B cell (primary cell): Measurements from ENCODE around the gene ADGRF5. TPM values are rescaled to one million over a fixed set of nuclear protein-coding genes. Genes with fewer than 3 reads are reported as not detected.

Experiments used
- ATAC-seq: fragments of 200-7000 bp; cut with Tn5 transposase; one replicate; pipeline ENCODE4 v1.10.0; 2021; ENCODE audit warnings: low read depth, mild to moderate bottlenecking, moderate number of reproducible peaks, moderate library complexity
- CTCF ChIA-PET: fragments of 350-600 bp; sonication (Branson Sonifier 250); formaldehyde crosslinking; loops from one replicate; lab custom pipeline; 2021; ENCODE audit warnings: antibody characterized with exemption, inconsistent platforms; lab: Charles Lee
- POLR2A ChIA-PET: fragments of 350-600 bp; sonication (Branson Sonifier 250); formaldehyde crosslinking; loops from one replicate; lab custom pipeline; 2021; ENCODE audit warnings: antibody characterized with exemption; lab: Charles Lee
- DNase-seq: peaks from one replicate; pipeline ENCODE4 v3.0.0; 2013
- H2AFZ ChIP-seq: 2 replicates; pipeline ENCODE4 v1.6.1; 2012; ENCODE audit warnings: mild to moderate bottlenecking, low read depth, low read length; ENCODE audit not compliant: insufficient read depth, poor library complexity, severe bottlenecking
- H3K27ac ChIP-seq, 2 donors: 1 replicate in 1 of 2; 2 replicates in 1 of 2; pipeline ENCODE4 v1.5.1; 2012 to 2013; ENCODE audit warnings: low read length in 2 of 2, mild to moderate bottlenecking in 2 of 2, moderate library complexity in 1 of 2
- H3K27me3 ChIP-seq, 4 experiments: fragments of 200-600 bp in 1 of 4; sonication (generic) in 1 of 4; replicated peaks in 1 of 4; 1 replicate in 2 of 4; 2 replicates in 2 of 4; pipeline versions ENCODE4 v1.6.1 to v1.7.0; 2013 to 2016; ENCODE audit warnings: low read length in 3 of 4, mild to moderate bottlenecking in 2 of 4, mixed read lengths in 1 of 4, moderate library complexity in 1 of 4; ENCODE audit not compliant: insufficient read depth in 4 of 4, control insufficient read depth in 3 of 4; ENCODE audit errors: control extremely low read depth in 1 of 4
- H3K36me3 ChIP-seq, 2 experiments: replicated peaks in 1 of 2; 1 replicate in 1 of 2; 2 replicates in 1 of 2; pipeline versions ENCODE4 v1.6.1 to v1.7.1; 2013; ENCODE audit warnings: low read length in 1 of 2; ENCODE audit not compliant: insufficient read depth in 2 of 2, control insufficient read depth in 1 of 2; ENCODE audit errors: control extremely low read depth in 1 of 2, extremely low read depth in 1 of 2
- H3K4me1 ChIP-seq, 2 donors: fragments of 200-600 bp in 1 of 2; sonication (generic) in 1 of 2; 1 replicate in 1 of 2; 2 replicates in 1 of 2; pipeline versions ENCODE4 v1.5.1 to v1.6.1; 2013 to 2017; ENCODE audit warnings: low read length in 2 of 2; ENCODE audit not compliant: control insufficient read depth in 2 of 2, insufficient read depth in 2 of 2
- H3K4me2 ChIP-seq: replicated peaks from 2 replicates; pipeline ENCODE3; 2012; ENCODE audit warnings: mild to moderate bottlenecking, low read depth, low read length; ENCODE audit not compliant: poor library complexity, severe bottlenecking
- H3K4me3 ChIP-seq, 5 experiments: fragments of 200-600 bp in 1 of 5; sonication (generic) in 1 of 5; 1 replicate in 3 of 5; 2 replicates in 2 of 5; pipeline versions ENCODE4 v1.5.1 to v1.7.0; 2011 to 2016; ENCODE audit warnings: low read length in 4 of 5, mild to moderate bottlenecking in 4 of 5, low read depth in 2 of 5, control low read depth in 1 of 5, moderate library complexity in 1 of 5; ENCODE audit not compliant: insufficient read depth in 1 of 5; ENCODE audit errors: control extremely low read depth in 1 of 5, extremely low read depth in 1 of 5
- H3K79me2 ChIP-seq: fragments of 200-600 bp; sonication (generic); one replicate; pipeline ENCODE4 v1.6.0; 2016; ENCODE audit warnings: low read length; ENCODE audit not compliant: control insufficient read depth, insufficient read depth
- H3K9ac ChIP-seq: fragments of 200-600 bp; sonication (generic); 2 replicates; pipeline ENCODE4 v1.6.1; 2017; ENCODE audit warnings: mild to moderate bottlenecking, low read length, moderate library complexity
- H3K9me3 ChIP-seq, 3 donors: one replicate each; pipeline versions ENCODE4 v1.6.1 to v1.7.1; 2013; ENCODE audit warnings: low read length in 2 of 3; ENCODE audit not compliant: control insufficient read depth in 2 of 3, insufficient read depth in 1 of 3; ENCODE audit errors: control extremely low read depth in 1 of 3
- H4K20me1 ChIP-seq: 2 replicates; pipeline ENCODE4 v1.6.0; 2012; ENCODE audit warnings: mild to moderate bottlenecking, low read length; ENCODE audit not compliant: insufficient read depth, control insufficient read depth, poor library complexity, severe bottlenecking
- H3K27ac Mint-ChIP-seq: one replicate; pipeline ENCODE4 v1.8.0; 2021; ENCODE audit warnings: mixed read lengths
- H3K27me3 Mint-ChIP-seq: one replicate; pipeline ENCODE4 v1.8.0; 2021; ENCODE audit warnings: mixed read lengths
- H3K4me1 Mint-ChIP-seq: one replicate; pipeline ENCODE4 v1.8.0; 2021; ENCODE audit warnings: mixed read lengths
- H3K4me3 Mint-ChIP-seq: one replicate; pipeline ENCODE4 v1.8.0; 2021; ENCODE audit warnings: mixed read lengths
- H3K9me3 Mint-ChIP-seq: one replicate; pipeline ENCODE4 v1.8.0; 2022; ENCODE audit warnings: mixed read lengths; ENCODE audit not compliant: insufficient read depth
- CTCF ChIP-seq: fragments of 200-600 bp; IDR thresholded peaks from one replicate; pipeline ENCODE4 v1.8.0; 2022; ENCODE audit warnings: antibody characterized with exemption, mild to moderate bottlenecking
- EZH2 ChIP-seq: IDR thresholded peaks from 2 replicates; pipeline ENCODE4 v1.6.1; 2012; ENCODE audit warnings: borderline replicate concordance, low read depth, mild to moderate bottlenecking, moderate library complexity, low read length; ENCODE audit not compliant: insufficient read depth, poor library complexity, severe bottlenecking
- WGBS: methylation state at CpG from one replicate; pipeline ENCODE4 v1.1.5; 2013; ENCODE audit warnings: missing lambda C conversion rate; ENCODE audit not compliant: insufficient coverage; 5-methylcytosine and 5-hydroxymethylcytosine counted together
- intact Hi-C: fragments of 100-400 bp; cut with micrococcal nuclease; formaldehyde crosslinking; loops from one replicate; pipeline ENCODE4 v1.10.0; 2022
- polyA plus RNA-seq: library from polyadenylated mRNA; depleted of rRNA; stranded (reverse); fragments of >200 nt; gene quantifications from 2 replicates; pipeline ENCODE4 v1.2.3, GENCODE V29; 2012
- total RNA-seq, 2 donors: library from RNA; stranded (reverse); fragments of 120-200 nt in 1 of 2; gene quantifications; 1 replicate in 1 of 2; 2 replicates in 1 of 2; pipeline versions ENCODE4 v1.2.3 to v1.2.4, GENCODE V29; 2013 to 2022

The ADGRF5 gene
- total and polyA plus RNA-seq, 2 donors (not counting 1 experiment from before 2014, with no cell fraction given): not detected

- H3K36me3 ChIP-seq: no peaks in the 10 kb centered on the region
- 100% methylated on average over 1 of the region's 3 CpGs for WGBS
- no peaks in the 10 kb centered on the region for H3K9me3 Mint-ChIP-seq
- no peaks in the 10 kb centered on the region for H3K4me1 Mint-ChIP-seq
- no peak overlapping the region for H3K27ac ChIP-seq
- no peaks in the 10 kb centered on the region for H3K79me2 ChIP-seq
- H3K9me3 ChIP-seq: no peaks in the 10 kb centered on the region
- H3K4me3 ChIP-seq: no peak overlapping the region
- TF ChIP-seq EZH2: no peak
- TF ChIP-seq CTCF: no peak
- no peak overlapping the region for H2AFZ ChIP-seq
- no peak overlapping the region for H3K27ac Mint-ChIP-seq
- CTCF ChIA-PET: no interaction called here
- intact Hi-C loops: no loop called here
- no peak overlapping the region for H3K4me2 ChIP-seq
- POLR2A ChIA-PET: no interaction called here
- no peaks in the 10 kb centered on the region for H4K20me1 ChIP-seq
- no peak overlapping the region for H3K4me3 Mint-ChIP-seq
- no peak overlapping the region for H3K9ac ChIP-seq
- ATAC-seq (no peak), DNase-seq (no peak)
- H3K27me3 Mint-ChIP-seq: peaks cover 8% of the 10 kb centered on the region
- H3K27me3 ChIP-seq: no peaks in the 10 kb centered on the region
- no peaks in the 10 kb centered on the region for H3K4me1 ChIP-seq
Observed at GRCh38 chr6:46918806-46919205, 2.9 kb downstream of the ADGRF5 start.

- Histone ChIP-seq H3K4me2 (no peak overlapping the region), H3K9ac (no peak overlapping the region), H3K79me2 (no peaks in the 10 kb centered on the region), H4K20me1 (no peaks in the 10 kb centered on the region), H3K36me3 (no peaks in the 10 kb centered on the region), H3K9me3 (no peaks in the 10 kb centered on the region), H3K4me3 (no peak overlapping the region), H3K4me1 (no peaks in the 10 kb centered on the region), H3K27ac (no peak overlapping the region), H2AFZ (no peak overlapping the region), H3K27me3 (no peaks in the 10 kb centered on the region)
- Mint-ChIP-seq H3K27ac (no peak overlapping the region), H3K9me3 (no peaks in the 10 kb centered on the region), H3K4me3 (no peak overlapping the region), H3K4me1 (no peaks in the 10 kb centered on the region), H3K27me3 (peaks cover 8% of the 10 kb centered on the region)
- intact Hi-C loops: no loop called here
- CTCF ChIA-PET: no interaction called here
- POLR2A ChIA-PET: no interaction called here
- WGBS: 100% methylated on average over 1 of the region's 3 CpGs
- DNase-seq (no peak), ATAC-seq (no peak)
- TF ChIP-seq EZH2 (no peak), CTCF (no peak)
Observed at GRCh38 chr6:46917002-46917545, 4.7 kb downstream of the ADGRF5 start.
